DMS79 (cell line): ENCODE results near the gene PPP2R2B.

Source experiments
- DNase-seq: peaks from one replicate; lab custom pipeline; 2025; lab: John Stamatoyannopoulos, UW

The PPP2R2B gene

DNA sequence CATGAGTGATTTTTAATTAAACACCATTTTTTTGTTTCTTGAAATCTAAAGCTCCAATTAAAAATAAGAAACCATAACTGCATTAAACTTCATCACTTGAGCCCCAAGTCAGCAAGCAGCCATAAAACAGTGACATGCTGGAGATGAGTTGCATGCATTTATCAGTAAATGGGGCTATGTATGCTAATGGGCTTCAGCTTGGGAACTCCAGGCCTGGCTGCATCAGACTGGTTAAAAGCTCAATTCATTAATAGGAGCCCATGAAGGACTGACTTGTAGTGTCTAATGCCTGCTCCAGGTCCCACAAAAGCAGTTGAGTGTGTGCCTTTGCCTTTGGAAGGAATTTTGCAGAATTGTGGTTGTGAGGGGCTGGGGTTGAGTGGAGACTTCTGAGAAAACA lies 328.9 kb downstream of the PPP2R2B start:
- DNase-seq, result no peak

- no peak for DNase-seq
These were observed 329.6 kb downstream of the PPP2R2B start for GRCh38 chr5:146548781-146549449.

DNA sequence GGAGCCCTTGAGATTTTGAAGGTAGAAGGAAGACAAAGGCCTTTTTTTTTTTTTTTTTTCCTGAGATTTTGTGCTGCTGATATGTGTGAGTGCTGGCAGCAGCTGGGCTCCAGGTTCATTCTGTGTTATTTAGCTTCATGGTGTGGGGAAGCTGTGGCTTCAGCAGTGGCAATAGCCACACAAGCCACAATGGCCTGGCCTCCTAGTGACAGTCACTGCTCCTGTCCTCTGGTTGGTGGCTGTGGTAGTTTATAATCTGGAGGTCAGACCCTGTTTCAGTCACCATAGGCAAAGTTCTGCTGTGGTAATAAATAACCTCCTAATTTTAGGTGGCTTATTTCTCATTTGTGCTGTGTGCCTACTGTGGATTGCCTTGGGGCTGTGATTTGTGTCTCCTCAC lies 334.3 kb downstream of the PPP2R2B start:
- DNase-seq, result no peak

GRCh38 chr5:146541958-146542849 lies 336.4 kb downstream of the PPP2R2B start:
- DNase-seq, result peak; percentile 1

DNA sequence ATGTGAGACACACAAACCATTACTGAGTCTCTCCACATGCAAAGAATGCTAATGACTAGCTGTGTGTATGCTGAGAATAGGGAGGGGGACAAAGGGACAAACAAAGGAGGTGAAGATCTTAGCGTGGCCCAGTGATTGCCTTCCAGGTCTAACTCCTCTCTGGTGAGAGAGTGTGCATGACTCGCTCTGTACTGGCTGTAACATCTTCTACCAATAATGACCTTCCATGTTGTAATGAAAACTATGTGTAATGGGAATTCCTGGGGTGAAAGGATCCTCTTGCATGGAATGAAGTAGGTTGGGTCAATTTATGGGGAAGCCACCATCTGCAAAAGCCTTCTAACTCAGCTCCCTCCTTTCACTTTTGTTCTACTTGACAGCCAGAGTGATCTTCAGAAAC lies 338.1 kb downstream of the PPP2R2B start:
- DNase-seq, result no peak

DNA sequence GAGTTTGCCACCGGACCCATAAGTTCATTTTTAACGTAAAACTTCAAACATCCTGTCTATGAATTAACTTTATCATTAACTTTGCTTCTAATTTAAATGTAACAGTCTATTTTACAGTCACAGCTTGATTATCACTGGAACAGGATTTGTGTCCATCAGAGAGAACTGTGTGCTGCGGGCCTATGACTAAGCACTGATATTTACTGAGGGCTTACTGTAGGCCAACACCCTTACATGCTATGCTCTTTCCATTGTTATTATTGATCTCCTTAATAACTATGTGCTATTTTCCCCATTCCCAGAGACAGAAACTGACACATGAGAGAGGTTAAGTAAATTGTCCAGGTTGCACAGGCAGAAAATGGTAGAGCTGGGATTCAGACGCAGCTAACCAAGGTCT lies 338.6 kb downstream of the PPP2R2B start:
- no peak for DNase-seq

DNA sequence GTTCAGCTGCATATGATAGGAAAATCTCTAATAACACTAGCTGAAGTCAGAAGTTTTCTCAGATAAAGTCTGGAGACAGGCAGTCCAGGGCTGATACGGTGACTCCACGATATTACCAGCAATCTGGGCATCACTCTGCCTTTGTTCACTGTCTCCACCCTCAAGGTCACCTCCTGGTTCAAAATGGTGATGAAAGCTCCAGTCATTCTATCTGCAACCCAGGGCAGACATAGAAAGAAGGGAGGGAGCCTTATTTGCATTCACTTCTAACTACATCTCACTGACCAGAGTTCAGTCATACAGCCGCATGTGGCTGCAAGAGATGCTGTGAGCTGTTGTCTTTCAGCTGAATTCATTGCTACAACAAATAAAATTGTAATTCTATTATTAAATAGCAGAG lies 340.1 kb downstream of the PPP2R2B start:
- no peak for DNase-seq

DNA sequence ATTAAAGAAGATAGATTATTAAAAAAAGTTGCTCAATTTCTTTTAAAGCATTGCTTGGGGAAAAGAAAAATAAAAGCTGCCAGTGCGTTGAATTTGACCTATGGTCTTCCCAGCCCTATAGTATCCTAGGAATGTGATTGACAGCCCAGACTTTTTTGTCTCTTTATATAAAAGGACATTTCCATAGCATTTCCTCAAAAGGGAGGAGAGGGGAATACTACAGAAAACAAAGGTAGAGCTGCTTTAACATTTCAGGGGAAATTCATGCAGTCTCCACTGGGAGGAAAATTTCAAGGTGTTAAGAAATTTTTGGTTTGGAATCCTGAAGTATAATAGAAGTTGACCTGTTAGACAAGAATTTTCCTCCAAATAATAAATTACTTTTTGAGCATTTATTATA lies 344.7 kb downstream of the PPP2R2B start:
- DNase-seq, result no peak

GRCh38 chr5:146533260-146533857 lies 345.2 kb downstream of the PPP2R2B start:
- DNase-seq, result peak; percentile 26
